CD14-positive monocyte (primary cell): ENCODE measurements around the gene GTF2F2. TPM values are rescaled to one million over a fixed set of nuclear protein-coding genes. Genes with fewer than 3 reads are reported as not detected.

Source experiments
- DNase-seq, 3 donors: peaks; one replicate each; pipeline ENCODE4 v3.0.0-alpha.2; 2011 to 2022
- H2AFZ ChIP-seq: 2 replicates; pipeline ENCODE4 v1.6.0; 2012; ENCODE audit warnings: mild to moderate bottlenecking, low read depth, low read length, inconsistent platforms; ENCODE audit not compliant: insufficient read depth, poor library complexity, severe bottlenecking
- H3K27ac ChIP-seq, 2 donors: 1 replicate in 1 of 2; 2 replicates in 1 of 2; pipeline ENCODE4 v1.5.1; 2012 to 2013; ENCODE audit warnings: low read length in 2 of 2, control low read depth in 1 of 2, inconsistent platforms in 1 of 2, low read depth in 1 of 2, mild to moderate bottlenecking in 1 of 2
- H3K27me3 ChIP-seq, 2 donors: one replicate each; pipeline versions ENCODE4 v1.6.0 to v1.6.1; 2011 to 2013; ENCODE audit warnings: low read length in 2 of 2; ENCODE audit not compliant: control insufficient read depth in 2 of 2, insufficient read depth in 2 of 2
- H3K36me3 ChIP-seq, 2 donors: replicated peaks in 1 of 2; 1 replicate in 1 of 2; 2 replicates in 1 of 2; pipeline versions ENCODE4 v1.5.1 to v1.6.1; 2012 to 2013; ENCODE audit warnings: low read length in 2 of 2, control low read depth in 1 of 2, inconsistent platforms in 1 of 2, mild to moderate bottlenecking in 1 of 2; ENCODE audit not compliant: insufficient read depth in 2 of 2, control insufficient read depth in 1 of 2
- H3K4me1 ChIP-seq, 2 donors: 1 replicate in 1 of 2; 2 replicates in 1 of 2; pipeline versions ENCODE4 v1.5.1 to v1.6.1; 2012 to 2013; ENCODE audit warnings: low read length in 2 of 2, control low read depth in 1 of 2, inconsistent platforms in 1 of 2, mild to moderate bottlenecking in 1 of 2, moderate library complexity in 1 of 2; ENCODE audit not compliant: insufficient read depth in 2 of 2, control insufficient read depth in 1 of 2
- H3K4me2 ChIP-seq: replicated peaks from 2 replicates; pipeline ENCODE3; 2012; ENCODE audit warnings: low read length, moderate library complexity, mild to moderate bottlenecking; ENCODE audit not compliant: poor library complexity, severe bottlenecking; ENCODE audit errors: extremely low read depth
- H3K4me3 ChIP-seq, 3 experiments: fragments of 200-600 bp in 1 of 3; sonication (generic) in 1 of 3; replicated peaks in 1 of 3; 1 replicate in 2 of 3; 2 replicates in 1 of 3; pipeline ENCODE4 v1.5.1; 2011 to 2013; ENCODE audit warnings: low read length in 3 of 3, mild to moderate bottlenecking in 3 of 3, control low read depth in 2 of 3, low read depth in 2 of 3, inconsistent platforms in 1 of 3, moderate library complexity in 1 of 3
- H3K79me2 ChIP-seq: 2 replicates; pipeline ENCODE4 v1.6.0; 2012; ENCODE audit warnings: mild to moderate bottlenecking, control low read depth, inconsistent platforms, low read length, moderate library complexity; ENCODE audit not compliant: insufficient read depth
- H3K9ac ChIP-seq: 2 replicates; pipeline ENCODE4 v1.6.0; 2017; ENCODE audit warnings: low read length, mild to moderate bottlenecking; ENCODE audit not compliant: insufficient read depth, poor library complexity, severe bottlenecking
- H3K9me3 ChIP-seq, 2 donors: replicated peaks in 1 of 2; 1 replicate in 1 of 2; 2 replicates in 1 of 2; pipeline versions ENCODE4 v1.5.1 to v1.6.1; 2012 to 2013; ENCODE audit warnings: low read length in 2 of 2, control low read depth in 1 of 2; ENCODE audit not compliant: control insufficient read depth in 1 of 2, insufficient read depth in 1 of 2
- H4K20me1 ChIP-seq: 2 replicates; pipeline ENCODE4 v1.6.0; 2012; ENCODE audit warnings: mild to moderate bottlenecking, low read length, control low read depth, moderate library complexity; ENCODE audit not compliant: insufficient read depth
- H3K27ac Mint-ChIP-seq, 7 donors: one replicate each; pipeline ENCODE4 v1.8.0; 2020; ENCODE audit warnings: mild to moderate bottlenecking in 7 of 7, mixed read lengths in 7 of 7, moderate library complexity in 6 of 7, inconsistent platforms in 2 of 7
- H3K27me3 Mint-ChIP-seq, 3 donors: one replicate each; pipeline ENCODE4 v1.8.0; 2021 to 2022; ENCODE audit warnings: low read depth in 3 of 3, mild to moderate bottlenecking in 3 of 3, mixed read lengths in 3 of 3, moderate library complexity in 3 of 3, inconsistent platforms in 1 of 3
- H3K36me3 Mint-ChIP-seq, 2 donors: one replicate each; pipeline ENCODE4 v1.8.0; 2020; ENCODE audit warnings: mixed read lengths in 2 of 2, inconsistent platforms in 1 of 2, mild to moderate bottlenecking in 1 of 2
- H3K4me1 Mint-ChIP-seq: one replicate; pipeline ENCODE4 v1.8.0; 2020; ENCODE audit warnings: mild to moderate bottlenecking, mixed read lengths
- H3K4me3 Mint-ChIP-seq, 2 donors: one replicate each; pipeline ENCODE4 v1.8.0; 2020; ENCODE audit warnings: mild to moderate bottlenecking in 2 of 2, mixed read lengths in 2 of 2, moderate library complexity in 1 of 2
- H3K9me3 Mint-ChIP-seq, 7 donors: one replicate each; pipeline ENCODE4 v1.8.0; 2020 to 2022; ENCODE audit warnings: mixed read lengths in 7 of 7, mild to moderate bottlenecking in 6 of 7, moderate library complexity in 6 of 7, inconsistent platforms in 2 of 7
- WGBS: methylation state at CpG from one replicate; pipeline ENCODE4 v1.1.5; 2013; ENCODE audit warnings: missing lambda C conversion rate; ENCODE audit not compliant: insufficient coverage; 5-methylcytosine and 5-hydroxymethylcytosine counted together
- intact Hi-C, 2 donors: fragments of 100-400 bp; cut with micrococcal nuclease; formaldehyde crosslinking; loops; one replicate each; pipeline versions ENCODE4 v1.15.0 to v1.15.1; 2023
- polyA plus RNA-seq, 3 donors: library from polyadenylated mRNA; depleted of rRNA in 1 of 3; unstranded in 2 of 3; stranded (reverse) in 1 of 3; fragments of 300-500 nt in 2 of 3; fragments of >200 nt in 1 of 3; fragmentation: Illumina TruSeq in 2 of 3; gene quantifications; 1 replicate in 2 of 3; 2 replicates in 1 of 3; pipeline ENCODE4 v1.2.3, GENCODE V29; 2012 to 2021
- TF ChIP-seq, protein P1 (sequence below): fragments of 200-600 bp; IDR thresholded peaks from one replicate; pipeline ENCODE4 v1.8.0; 2022; ENCODE audit warnings: antibody characterized with exemption, mild to moderate bottlenecking

GTF2F2 gene
- polyA plus RNA-seq, 3 donors: 8.1 to 10.4 (median 8.5) TPM

- no peak overlapping the region for H3K9ac ChIP-seq
- H3K27ac ChIP-seq: no peak overlapping the region
- TF ChIP-seq, protein P1, sequence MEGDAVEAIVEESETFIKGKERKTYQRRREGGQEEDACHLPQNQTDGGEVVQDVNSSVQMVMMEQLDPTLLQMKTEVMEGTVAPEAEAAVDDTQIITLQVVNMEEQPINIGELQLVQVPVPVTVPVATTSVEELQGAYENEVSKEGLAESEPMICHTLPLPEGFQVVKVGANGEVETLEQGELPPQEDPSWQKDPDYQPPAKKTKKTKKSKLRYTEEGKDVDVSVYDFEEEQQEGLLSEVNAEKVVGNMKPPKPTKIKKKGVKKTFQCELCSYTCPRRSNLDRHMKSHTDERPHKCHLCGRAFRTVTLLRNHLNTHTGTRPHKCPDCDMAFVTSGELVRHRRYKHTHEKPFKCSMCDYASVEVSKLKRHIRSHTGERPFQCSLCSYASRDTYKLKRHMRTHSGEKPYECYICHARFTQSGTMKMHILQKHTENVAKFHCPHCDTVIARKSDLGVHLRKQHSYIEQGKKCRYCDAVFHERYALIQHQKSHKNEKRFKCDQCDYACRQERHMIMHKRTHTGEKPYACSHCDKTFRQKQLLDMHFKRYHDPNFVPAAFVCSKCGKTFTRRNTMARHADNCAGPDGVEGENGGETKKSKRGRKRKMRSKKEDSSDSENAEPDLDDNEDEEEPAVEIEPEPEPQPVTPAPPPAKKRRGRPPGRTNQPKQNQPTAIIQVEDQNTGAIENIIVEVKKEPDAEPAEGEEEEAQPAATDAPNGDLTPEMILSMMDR: no peak
- no peaks in the 10 kb centered on the region for H3K4me1 ChIP-seq
- H3K9me3 ChIP-seq: no peaks in the 10 kb centered on the region
- intact Hi-C loops: no loop called here
- peaks cover 20 to 38% of the 10 kb centered on the region in 2 donors for H3K36me3 ChIP-seq
- WGBS: 100% methylated on average over 1 of the region's 1 CpG
- H3K4me3 Mint-ChIP-seq: no peak overlapping the region
- no peaks in the 10 kb centered on the region for H3K27me3 ChIP-seq
- H3K4me3 ChIP-seq: no peak overlapping the region
- peaks cover 51% of the 10 kb centered on the region for H4K20me1 ChIP-seq
- peaks cover 35% of the 10 kb centered on the region for H3K79me2 ChIP-seq
- no peak for DNase-seq
- peaks cover 6% of the 10 kb centered on the region for H3K4me1 Mint-ChIP-seq
- peaks cover 26 to 30% of the 10 kb centered on the region in 2 donors for H3K36me3 Mint-ChIP-seq
- no peaks in the 10 kb centered on the region for H3K9me3 Mint-ChIP-seq
- H3K27ac Mint-ChIP-seq: no peak overlapping the region
- no peak overlapping the region for H2AFZ ChIP-seq
- H3K4me2 ChIP-seq: no peak overlapping the region
- peaks cover 0 to 3% (median 0%) of the 10 kb centered on the region in 3 donors for H3K27me3 Mint-ChIP-seq
Observed at GRCh38 chr13:45141369-45141768, 21.1 kb downstream of the GTF2F2 start.

GRCh38 chr13:45142440-45143345 lies 22.4 kb downstream of the GTF2F2 start:
- peaks cover 0 to 3% (median 0%) of the 10 kb centered on the region in 3 donors for H3K27me3 Mint-ChIP-seq
- Histone ChIP-seq H3K9me3 (no peaks in the 10 kb centered on the region), H3K27me3 (no peaks in the 10 kb centered on the region), H2AFZ (no peak overlapping the region), H3K4me1 (no peaks in the 10 kb centered on the region), H3K4me3 (no peak overlapping the region), H4K20me1 (peaks cover 56% of the 10 kb centered on the region), H3K79me2 (peaks cover 30% of the 10 kb centered on the region), H3K4me2 (no peak overlapping the region), H3K9ac (no peak overlapping the region), H3K27ac (no peak overlapping the region), H3K36me3 (peaks cover 20 to 33% of the 10 kb centered on the region in 2 donors)
- H3K4me1 Mint-ChIP-seq: peaks cover 3% of the 10 kb centered on the region
- no peak for DNase-seq
- TF ChIP-seq, protein P1: no peak
- peaks cover 28 to 30% of the 10 kb centered on the region in 2 donors for H3K36me3 Mint-ChIP-seq
- WGBS: no CpG with 5 or more reads among the region's 4 CpGs
- H3K4me3 Mint-ChIP-seq: no peak overlapping the region
- no peaks in the 10 kb centered on the region for H3K9me3 Mint-ChIP-seq
- intact Hi-C loops: no loop called here
- peak overlapping the region in 2 of 7 donors; percentile 15 to 77 for H3K27ac Mint-ChIP-seq
